GM19397 (cell line): ENCODE measurements around the gene PLEKHA5.
"Not testable (repeated sequence)": the region's sequence is repeated elsewhere in the genome, so short reads cannot be mapped to it uniquely, and the experiment has no call there.

Source experiments
- ATAC-seq: cut with Tn5 transposase; IDR thresholded peaks from one replicate; pipeline ENCODE4 v1.9.1; 2021; ENCODE audit warnings: mild to moderate bottlenecking, moderate library complexity; ENCODE audit not compliant: unreplicated experiment

PLEKHA5 gene

GRCh38 chr12:19394385-19394784 lies 264.9 kb downstream of the PLEKHA5 start:
- ATAC-seq: no peak

DNA sequence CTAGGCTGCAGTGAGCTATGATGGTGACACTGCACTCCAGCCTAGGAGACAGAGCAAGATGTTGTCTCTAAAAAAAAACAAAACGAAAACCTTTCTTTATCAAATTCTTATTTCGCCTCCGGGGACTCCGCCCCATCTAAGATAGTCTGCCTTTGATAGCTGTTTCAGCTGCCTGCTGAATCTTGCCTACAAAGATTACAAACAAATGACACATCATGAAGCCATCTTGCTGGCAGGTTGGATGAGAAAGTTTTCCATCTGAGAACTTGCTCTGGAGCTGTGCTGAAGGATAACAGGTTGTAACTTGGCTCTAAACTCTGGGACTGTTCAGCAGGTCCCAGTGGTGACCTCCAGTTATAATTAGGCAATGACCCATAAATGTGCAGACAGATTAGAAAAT lies 268.0 kb downstream of the PLEKHA5 start:
- no peak for ATAC-seq

DNA sequence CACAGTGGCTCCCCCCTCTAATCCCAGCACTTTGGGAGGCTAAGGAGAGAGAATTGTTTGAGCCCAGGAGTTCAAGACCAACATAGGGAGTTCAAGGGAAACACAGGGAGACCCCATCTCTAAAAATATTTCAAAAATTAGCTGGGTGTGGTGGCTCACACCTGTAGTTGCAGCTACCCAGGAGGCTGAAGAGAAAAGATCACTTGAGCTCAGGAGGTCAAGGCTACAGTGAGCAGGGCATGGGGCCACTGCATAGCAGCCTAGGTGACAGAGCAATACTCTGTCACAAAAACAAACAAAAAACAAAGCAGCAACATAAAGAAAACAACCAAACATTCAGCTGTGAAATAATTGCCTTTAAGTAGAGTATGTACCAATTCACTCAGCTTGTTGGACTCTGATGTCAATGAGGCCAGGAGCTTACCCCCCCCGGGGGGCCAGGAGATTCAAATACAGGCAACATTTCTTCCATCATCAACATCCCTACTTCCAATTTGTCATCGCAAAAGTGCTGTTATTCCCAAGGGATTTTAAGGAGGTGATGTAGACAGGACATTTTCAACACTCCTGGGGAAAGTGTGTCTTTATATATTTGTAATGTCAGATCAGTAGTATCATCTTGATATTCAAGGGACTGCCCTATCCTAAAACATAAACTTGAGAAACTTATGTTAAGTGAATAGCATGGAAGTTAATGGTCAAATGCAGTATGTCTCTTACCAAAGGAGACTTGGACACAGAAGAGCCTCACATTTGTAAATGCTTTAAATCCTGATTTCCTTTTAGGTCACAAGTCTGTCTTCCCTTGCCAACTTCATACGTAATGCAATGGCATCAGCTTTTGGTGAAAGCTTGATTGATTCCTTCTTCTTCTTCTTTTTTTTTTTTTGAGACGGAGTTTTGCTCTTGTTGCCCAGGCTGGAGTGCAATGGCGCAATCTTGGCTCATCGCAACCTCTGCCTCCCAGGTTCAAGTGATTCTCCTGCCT lies 269.1 kb downstream of the PLEKHA5 start:
- ATAC-seq: no peak

DNA sequence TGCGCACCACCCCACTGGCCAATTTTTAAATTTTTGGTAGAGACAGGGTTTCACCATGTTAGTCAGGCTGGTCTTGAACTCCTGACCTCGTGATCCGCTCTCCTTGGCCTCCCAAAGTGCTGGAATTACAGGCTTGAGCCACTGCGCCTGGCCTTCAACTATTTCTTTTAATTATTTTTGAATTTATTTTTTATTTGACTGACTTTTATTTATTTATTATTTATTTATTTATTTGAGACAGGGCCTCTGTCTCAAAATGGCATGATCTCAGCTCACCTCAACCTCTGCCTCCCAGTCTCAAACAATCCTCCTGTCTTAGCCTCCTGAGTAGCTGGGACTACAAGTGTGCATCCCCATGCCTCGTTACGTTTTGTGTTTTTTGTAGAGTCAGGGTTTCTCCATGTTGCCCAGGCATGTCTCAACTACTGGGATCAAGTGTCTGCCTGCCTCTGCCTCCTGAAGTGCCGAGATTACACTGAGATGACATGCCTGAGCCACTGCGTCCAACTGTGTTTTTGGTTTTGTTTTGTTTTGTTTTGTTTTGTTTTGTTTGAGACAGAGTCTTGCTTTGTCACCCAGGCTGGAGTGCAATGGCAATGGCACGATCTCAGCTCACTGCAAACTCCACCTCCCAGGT lies 271.2 kb downstream of the PLEKHA5 start:
- ATAC-seq: not testable (repeated sequence)

GRCh38 chr12:19402211-19402610 lies 272.7 kb downstream of the PLEKHA5 start:
- ATAC-seq: no peak

DNA sequence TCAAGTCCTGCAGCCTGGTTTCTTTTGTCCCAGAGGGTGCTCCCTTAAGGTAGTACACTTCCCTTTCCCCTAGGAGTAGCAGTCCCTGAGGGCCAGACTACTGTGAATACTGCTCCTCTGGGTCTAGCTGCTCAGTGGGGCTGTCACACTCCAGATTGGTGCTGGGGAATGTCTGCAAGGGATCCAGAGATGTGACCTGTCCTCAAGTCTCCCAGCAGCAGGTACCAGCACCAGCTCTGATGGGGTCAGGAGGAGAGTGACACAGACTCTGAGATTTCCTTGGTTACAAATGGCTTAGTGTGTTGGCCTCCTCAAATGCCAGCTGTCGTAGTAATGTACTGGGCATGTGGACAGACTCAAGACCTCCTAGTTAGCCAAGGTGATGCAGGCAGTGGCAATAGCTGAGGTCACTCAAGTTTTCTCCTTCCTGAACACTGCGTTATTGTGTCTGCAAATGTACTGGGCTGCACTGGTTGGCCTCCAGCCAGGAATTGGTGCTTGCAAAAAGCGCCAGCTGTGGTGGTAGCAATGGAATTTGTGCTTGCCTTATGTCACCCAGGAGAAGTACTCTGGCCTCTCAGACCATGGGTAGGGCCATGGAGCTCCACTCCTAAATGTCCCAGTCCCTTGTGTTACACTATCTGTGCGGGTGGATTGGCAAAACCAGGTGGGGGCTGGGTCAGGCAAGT lies 273.4 kb downstream of the PLEKHA5 start:
- ATAC-seq: no peak

- no peak for ATAC-seq
These were observed 274.8 kb downstream of the PLEKHA5 start for GRCh38 chr12:19404242-19404880.

DNA sequence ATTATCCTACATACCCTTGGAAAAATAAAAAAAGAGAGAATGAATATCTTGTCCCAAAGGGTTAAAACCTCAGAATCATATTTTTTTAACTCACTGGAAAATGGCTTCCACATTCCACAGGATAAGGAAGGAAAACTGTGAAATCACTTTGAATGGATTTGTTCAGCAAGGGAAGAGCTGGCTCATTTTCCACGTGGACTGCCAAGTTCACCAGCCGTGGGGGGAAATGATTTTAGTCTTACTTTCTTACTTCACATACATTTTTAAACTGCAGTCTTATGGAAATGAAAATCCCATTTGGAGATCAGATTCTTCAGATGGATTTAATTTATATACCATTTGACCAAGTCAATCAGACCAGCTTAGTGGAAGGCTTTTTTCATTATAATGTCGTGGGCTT lies 279.8 kb downstream of the PLEKHA5 start:
- no peak for ATAC-seq

GRCh38 chr12:19410211-19410610 lies 280.7 kb downstream of the PLEKHA5 start:
- no peak for ATAC-seq

DNA sequence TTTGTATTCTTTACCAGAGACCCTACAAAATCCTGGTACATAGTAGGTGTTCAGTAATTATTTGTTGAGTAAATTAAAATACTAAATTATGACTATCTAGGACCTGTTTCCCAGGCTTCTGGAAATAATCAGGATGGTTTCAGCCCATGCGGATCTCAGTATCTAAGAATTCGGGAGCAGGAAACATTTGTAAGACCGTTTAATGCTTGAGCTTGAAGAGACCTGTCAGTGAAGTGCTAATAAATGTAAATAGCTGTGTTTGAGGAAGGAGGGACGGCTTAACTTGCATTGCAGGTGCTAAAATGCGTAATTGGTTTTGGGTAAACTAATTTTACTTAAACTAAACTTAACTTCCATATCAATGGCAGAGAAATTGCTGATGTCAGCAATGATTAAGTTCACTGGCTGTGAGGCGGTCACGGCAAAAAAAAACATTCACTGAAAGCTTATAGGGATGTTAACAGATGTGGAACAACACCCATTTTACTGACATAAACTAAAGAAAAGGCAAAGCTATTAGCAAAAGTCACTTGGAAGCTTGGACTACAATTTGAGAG lies 281.2 kb downstream of the PLEKHA5 start:
- ATAC-seq: no peak

GRCh38 chr12:19411234-19412204 lies 282.0 kb downstream of the PLEKHA5 start:
- ATAC-seq: no peak

DNA sequence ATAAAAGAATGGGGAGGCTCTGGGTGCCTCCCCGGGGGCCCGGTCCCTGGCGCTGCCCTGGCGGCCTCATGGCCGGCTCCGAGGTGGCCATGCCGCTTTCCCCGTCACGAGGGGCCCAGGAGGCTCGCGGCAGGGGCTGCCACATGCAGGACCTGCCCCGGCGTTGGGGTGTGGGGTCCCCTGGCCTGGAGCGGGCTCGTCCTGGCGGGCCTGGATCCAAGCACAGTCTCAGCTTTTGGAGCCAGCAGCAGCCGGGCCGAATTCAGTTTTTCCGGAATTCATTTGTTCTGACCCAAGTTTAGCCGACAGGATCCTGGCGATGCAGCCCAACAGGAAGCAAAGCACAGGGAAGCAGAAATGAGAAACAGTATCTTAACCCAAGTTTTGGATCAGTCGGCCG lies 283.3 kb downstream of the PLEKHA5 start:
- ATAC-seq: no peak

GRCh38 chr12:19413582-19413981 lies 284.0 kb downstream of the PLEKHA5 start:
- ATAC-seq: not testable (repeated sequence)

- no peak for ATAC-seq
These were observed 286.0 kb downstream of the PLEKHA5 start for GRCh38 chr12:19415563-19415962.

- ATAC-seq: no peak
These were observed 289.6 kb downstream of the PLEKHA5 start for GRCh38 chr12:19419086-19419485.

GRCh38 chr12:19421503-19422282 lies 292.2 kb downstream of the PLEKHA5 start:
- ATAC-seq: no peak

GRCh38 chr12:19423166-19423930 lies 293.8 kb downstream of the PLEKHA5 start:
- no peak for ATAC-seq
